ENCODE measurements around the gene RNPEPL1. TPM values are rescaled to one million over a fixed set of nuclear protein-coding genes. Genes with fewer than 3 reads are reported as not detected.

The RNPEPL1 gene
- total RNA-seq, 4 donors from 2014 or later, result 76.1 to 99.9 (median 78.6) TPM

- H3K4me3 ChIP-seq (ENCODE audit: low read depth, poor library complexity, severe bottlenecking), result no peak overlapping the region
- peak in 1 of 2 donors; percentile 75 for DNase-seq (ENCODE audit: low spot score in 2 of 2)
- 86 to 89% methylated on average over 14 to 19 of the region's 19 CpGs for WGBS, 2 donors
- intact Hi-C loops (cut with DNase I; ENCODE audit: low total_unique reads), result no loop called here
- no peak for TF ChIP-seq POLR2A (IDR thresholded peaks at IDR 0.05)
- no peak for TF ChIP-seq CTCF (IDR thresholded peaks at IDR 0.05)
These were observed 25.6 kb downstream of the RNPEPL1 start for GRCh38 chr2:240593703-240594451.

- peak in 1 of 2 donors; percentile 75 for DNase-seq (ENCODE audit: low spot score in 2 of 2)
- TF ChIP-seq POLR2A (IDR thresholded peaks at IDR 0.05) (no peak), CTCF (IDR thresholded peaks at IDR 0.05) (no peak)
- WGBS, 2 donors, result 83 to 89% methylated on average over 18 to 34 of the region's 34 CpGs
- no peak overlapping the region for H3K4me3 ChIP-seq (ENCODE audit: low read depth, poor library complexity, severe bottlenecking)
- intact Hi-C loops (cut with DNase I; ENCODE audit: low total_unique reads), result no loop called here
These were observed 26.5 kb downstream of the RNPEPL1 start for GRCh38 chr2:240594511-240595380.

GRCh38 chr2:240595381-240596079 is 27.2 kb downstream of the RNPEPL1 start:
- 56 to 62% methylated on average over 7 to 18 of the region's 18 CpGs for WGBS, 2 donors
- intact Hi-C loops (cut with DNase I; ENCODE audit: low total_unique reads), result no loop called here

GRCh38 chr2:240596080-240596460 is 27.8 kb downstream of the RNPEPL1 start:
- intact Hi-C loops (cut with DNase I; ENCODE audit: low total_unique reads), result no loop called here
- peak in 1 of 2 donors; percentile 81 for DNase-seq (ENCODE audit: low spot score in 2 of 2)
- WGBS, 2 donors, result 94 to 95% methylated on average over 10 to 17 of the region's 17 CpGs
- TF ChIP-seq POLR2A (IDR thresholded peaks at IDR 0.05) (no peak), CTCF (IDR thresholded peaks at IDR 0.05) (no peak)
- no peak overlapping the region for H3K4me3 ChIP-seq (ENCODE audit: low read depth, poor library complexity, severe bottlenecking)

More at GRCh38 chr2:240595381-240596079, 27.2 kb downstream of the RNPEPL1 start:
- peak in 1 of 2 donors; percentile 61 for DNase-seq (ENCODE audit: low spot score in 2 of 2)
- no peak for TF ChIP-seq CTCF (IDR thresholded peaks at IDR 0.05)
- no peak for TF ChIP-seq POLR2A (IDR thresholded peaks at IDR 0.05)
- no peak overlapping the region for H3K4me3 ChIP-seq (ENCODE audit: low read depth, poor library complexity, severe bottlenecking)

GRCh38 chr2:240596491-240596931 is 28.2 kb downstream of the RNPEPL1 start:
- peak in 1 of 2 donors; percentile 82 for DNase-seq (ENCODE audit: low spot score in 2 of 2)
- H3K4me3 ChIP-seq (ENCODE audit: low read depth, poor library complexity, severe bottlenecking), result no peak overlapping the region
- WGBS, 2 donors, result 80 to 82% methylated on average over 16 to 23 of the region's 23 CpGs
- intact Hi-C loops (cut with DNase I; ENCODE audit: low total_unique reads), result no loop called here
- TF ChIP-seq CTCF (IDR thresholded peaks at IDR 0.05), result no peak
- no peak for TF ChIP-seq POLR2A (IDR thresholded peaks at IDR 0.05)

All from lower leg skin (tissue), 4 donors.